HG02870 (cell line): Measurements from ENCODE around the gene C13orf42.

ENCODE experiments used
- ATAC-seq: cut with Tn5 transposase; IDR thresholded peaks from one replicate; pipeline ENCODE4 v1.9.1; 2021; ENCODE audit warnings: mild to moderate bottlenecking, moderate library complexity; ENCODE audit not compliant: unreplicated experiment

C13orf42 gene

GRCh38 chr13:51035978-51036377, 75.1 kb downstream of the C13orf42 start:
- no peak for ATAC-seq

- ATAC-seq: no peak
These were observed 75.6 kb downstream of the C13orf42 start for GRCh38 chr13:51035469-51035868.

- ATAC-seq: no peak
These were observed 76.2 kb downstream of the C13orf42 start for GRCh38 chr13:51034906-51035305.

GRCh38 chr13:51033421-51034185, 77.5 kb downstream of the C13orf42 start:
- ATAC-seq: no peak

GRCh38 chr13:51032831-51033230, 78.2 kb downstream of the C13orf42 start:
- ATAC-seq: no peak
